ENCODE measurements around the gene CARD11. TPM values are rescaled to one million over a fixed set of nuclear protein-coding genes. Genes with fewer than 3 reads are reported as not detected.

Gene CARD11
- total and polyA plus RNA-seq, 2 of the 13 experiments (the other 11 are each of a cell fraction or from before 2014, with no cell fraction given): 0.04 TPM; not detected in 1

- no peak for TF ChIP-seq ATF2 (CRISPR knock-in tag; IDR thresholded peaks at IDR 0.05)
- TF ChIP-seq ZBTB1 (CRISPR knock-in tag; IDR thresholded peaks at IDR 0.05; ENCODE audit: borderline replicate concordance): no peak
- no peak for TF ChIP-seq ZNF329 (CRISPR knock-in tag; IDR thresholded peaks at IDR 0.05; ENCODE audit: low read depth)
- no peak for TF ChIP-seq MXD1 (CRISPR knock-in tag; IDR thresholded peaks at IDR 0.05)
- no peak for TF ChIP-seq ZNF761 (CRISPR knock-in tag; conservative IDR thresholded peaks at IDR 0.05)
- TF ChIP-seq ELF1 (CRISPR knock-in tag; IDR thresholded peaks at IDR 0.05): no peak
- no peak for TF ChIP-seq ZNF574 (CRISPR knock-in tag; IDR thresholded peaks at IDR 0.05)
- no peak for TF ChIP-seq ZNF33A (CRISPR knock-in tag; IDR thresholded peaks at IDR 0.05; ENCODE audit: borderline replicate concordance)
- TF ChIP-seq KAT7 (CRISPR knock-in tag; IDR thresholded peaks at IDR 0.05; ENCODE audit: borderline replicate concordance): no peak
- no peak for TF ChIP-seq ZNF740 (CRISPR knock-in tag; IDR thresholded peaks at IDR 0.05)
- no peak for TF ChIP-seq KMT2A (CRISPR knock-in tag; IDR thresholded peaks at IDR 0.05)
- no peak; the same call in 1 of the 2 replicates for TF ChIP-seq PITX1 (CRISPR knock-in tag; IDR thresholded peaks at IDR 0.05)
- no peak for TF ChIP-seq USF2 (IDR thresholded peaks at IDR 0.05; ENCODE audit: low read depth, low read length)
- no peak for TF ChIP-seq USF2 (CRISPR knock-in tag; IDR thresholded peaks at IDR 0.05; ENCODE audit: borderline replicate concordance)
- no peak for TF ChIP-seq SATB2 (CRISPR knock-in tag; IDR thresholded peaks at IDR 0.05)
- TF ChIP-seq CHD2 (IDR thresholded peaks at IDR 0.05; ENCODE audit: low read depth, low read length): no peak
- no peak for TF ChIP-seq ARHGAP35 (CRISPR knock-in tag; IDR thresholded peaks at IDR 0.05; ENCODE audit: borderline replicate concordance)
- no peak for TF ChIP-seq ARNTL (CRISPR knock-in tag; IDR thresholded peaks at IDR 0.05)
- no peak for TF ChIP-seq FOSL2 (CRISPR knock-in tag; IDR thresholded peaks at IDR 0.05)
- TF ChIP-seq ZNF598 (CRISPR knock-in tag; IDR thresholded peaks at IDR 0.05; ENCODE audit: borderline replicate concordance): no peak
- 0 out of 2 replicates have a peak, but pooled peaks have one; percentile 59 for TF ChIP-seq ZBTB7A (CRISPR knock-in tag; IDR thresholded peaks at IDR 0.05)
- peak; percentile 90 for TF ChIP-seq STAG1 (CRISPR knock-in tag; IDR thresholded peaks at IDR 0.05)
- TF ChIP-seq HIVEP1 (CRISPR knock-in tag; IDR thresholded peaks at IDR 0.05): no peak
Observed at GRCh38 chr7:2864999-2865670, 178.5 kb downstream of the CARD11 start (continued).
